Body of pancreas (tissue), 4 donors: ENCODE data around the gene VEGFA. TPM values are rescaled to one million over a fixed set of nuclear protein-coding genes. Genes with fewer than 3 reads are reported as not detected.

Source experiments
- ATAC-seq: fragments of 150-250 bp; one replicate; pipeline ENCODE4 v1.9.1; 2016
- DNase-seq, 4 donors: peaks; one replicate each; pipeline ENCODE4 v3.0.0-alpha.2; 2019
- H3K27ac ChIP-seq, 4 donors: fragments of 200-600 bp; sonication (generic); 1 replicate in 3 of 4; 2 replicates in 1 of 4; pipeline versions ENCODE4 v1.5.1 to v1.6.1; 2016 to 2019; ENCODE audit warnings: mild to moderate bottlenecking in 1 of 4, mixed read lengths in 1 of 4, moderate library complexity in 1 of 4
- H3K27me3 ChIP-seq, 2 donors: fragments of 200-600 bp; sonication (generic); one replicate each; pipeline ENCODE4 v1.6.0; 2016; ENCODE audit warnings: mild to moderate bottlenecking in 1 of 2
- H3K36me3 ChIP-seq, 2 donors: fragments of 200-600 bp; sonication (generic); replicated peaks in 1 of 2; 2 replicates each; pipeline ENCODE4 v1.5.1; 2016; ENCODE audit warnings: low read depth in 2 of 2; ENCODE audit not compliant: insufficient read depth in 1 of 2
- H3K4me1 ChIP-seq: fragments of 200-600 bp; sonication (generic); one replicate; pipeline ENCODE4 v1.6.0; 2016
- H3K4me3 ChIP-seq, 2 donors: fragments of 200-600 bp; sonication (generic); 1 replicate in 1 of 2; 2 replicates in 1 of 2; pipeline ENCODE4 v1.5.1; 2016 to 2019
- H3K9me3 ChIP-seq, 3 donors: fragments of 200-600 bp; sonication (generic); 1 replicate in 2 of 3; 2 replicates in 1 of 3; pipeline ENCODE4 v1.5.1; 2016
- POLR2A ChIP-seq, 3 donors: fragments of 450-650 bp; IDR thresholded peaks; one replicate each; pipeline ENCODE4 v1.6.1; 2016; ENCODE audit warnings: antibody characterized with exemption in 3 of 3, mild to moderate bottlenecking in 2 of 3
- WGBS, 2 donors: methylation state at CpG; one replicate each; pipeline ENCODE4 v1.1.5; 2017; 5-methylcytosine and 5-hydroxymethylcytosine counted together
- intact Hi-C: fragments of 100-400 bp; cut with DNase I; formaldehyde crosslinking; loops from one replicate; pipeline ENCODE4 v1.15.1; 2023
- total RNA-seq, 2 donors: library from RNA; depleted of rRNA; stranded (reverse); fragments of >200 nt; gene quantifications; one replicate each; pipeline ENCODE4 v1.1.0, GENCODE V29; 2016
- TF ChIP-seq, protein P1 (sequence below), 7 experiments: fragments of 450-650 bp in 4 of 7; fragments of 200-600 bp in 3 of 7; sonication (generic) in 3 of 7; IDR thresholded peaks; one replicate each; pipeline ENCODE4 v1.5.1; 2016 to 2019; ENCODE audit warnings: antibody characterized with exemption in 7 of 7

VEGFA gene
- total RNA-seq, 2 donors from 2014 or later, result 84.8 to 272 TPM

DNA sequence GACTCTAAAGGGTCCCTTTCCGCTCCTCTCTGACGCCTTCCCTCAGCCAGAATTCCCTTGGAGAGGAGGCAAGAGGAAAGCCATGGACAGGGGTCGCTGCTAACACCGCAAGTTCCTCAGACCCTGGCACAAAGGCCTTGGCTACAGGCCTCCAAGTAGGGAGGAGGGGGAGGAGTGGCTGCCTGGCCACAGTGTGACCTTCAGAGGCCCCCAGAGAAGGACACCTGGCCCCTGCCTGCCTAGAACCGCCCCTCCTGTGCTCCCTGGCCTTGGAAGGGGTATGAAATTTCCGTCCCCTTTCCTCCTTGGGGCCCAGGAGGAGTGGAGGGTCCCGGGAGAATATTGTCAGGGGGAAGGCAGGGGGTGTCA lies 2.7 kb downstream of the VEGFA start:
- Histone ChIP-seq H3K27ac (peak overlapping the region; percentile 95 to 99 (median 98)), H3K4me3 (peak overlapping the region; percentile 19 to 39), H3K27me3 (no peaks in the 10 kb centered on the region), H3K36me3 (peaks cover under 1 to 1% of the 10 kb centered on the region in 2 donors), H3K9me3 (no peaks in the 10 kb centered on the region), H3K4me1 (peaks cover 71% of the 10 kb centered on the region)
- WGBS, 2 donors, result 2 to 5% methylated on average over 5 to 6 of the region's 7 CpGs
- intact Hi-C loops, result no loop called here
- DNase-seq (peak; percentile 42 to 71 (median 64)), ATAC-seq (no peak)
- TF ChIP-seq, protein P1, sequence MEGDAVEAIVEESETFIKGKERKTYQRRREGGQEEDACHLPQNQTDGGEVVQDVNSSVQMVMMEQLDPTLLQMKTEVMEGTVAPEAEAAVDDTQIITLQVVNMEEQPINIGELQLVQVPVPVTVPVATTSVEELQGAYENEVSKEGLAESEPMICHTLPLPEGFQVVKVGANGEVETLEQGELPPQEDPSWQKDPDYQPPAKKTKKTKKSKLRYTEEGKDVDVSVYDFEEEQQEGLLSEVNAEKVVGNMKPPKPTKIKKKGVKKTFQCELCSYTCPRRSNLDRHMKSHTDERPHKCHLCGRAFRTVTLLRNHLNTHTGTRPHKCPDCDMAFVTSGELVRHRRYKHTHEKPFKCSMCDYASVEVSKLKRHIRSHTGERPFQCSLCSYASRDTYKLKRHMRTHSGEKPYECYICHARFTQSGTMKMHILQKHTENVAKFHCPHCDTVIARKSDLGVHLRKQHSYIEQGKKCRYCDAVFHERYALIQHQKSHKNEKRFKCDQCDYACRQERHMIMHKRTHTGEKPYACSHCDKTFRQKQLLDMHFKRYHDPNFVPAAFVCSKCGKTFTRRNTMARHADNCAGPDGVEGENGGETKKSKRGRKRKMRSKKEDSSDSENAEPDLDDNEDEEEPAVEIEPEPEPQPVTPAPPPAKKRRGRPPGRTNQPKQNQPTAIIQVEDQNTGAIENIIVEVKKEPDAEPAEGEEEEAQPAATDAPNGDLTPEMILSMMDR (IDR thresholded peaks at IDR 0.05), result no peak
- TF ChIP-seq POLR2A (IDR thresholded peaks at IDR 0.05), result no peak

DNA sequence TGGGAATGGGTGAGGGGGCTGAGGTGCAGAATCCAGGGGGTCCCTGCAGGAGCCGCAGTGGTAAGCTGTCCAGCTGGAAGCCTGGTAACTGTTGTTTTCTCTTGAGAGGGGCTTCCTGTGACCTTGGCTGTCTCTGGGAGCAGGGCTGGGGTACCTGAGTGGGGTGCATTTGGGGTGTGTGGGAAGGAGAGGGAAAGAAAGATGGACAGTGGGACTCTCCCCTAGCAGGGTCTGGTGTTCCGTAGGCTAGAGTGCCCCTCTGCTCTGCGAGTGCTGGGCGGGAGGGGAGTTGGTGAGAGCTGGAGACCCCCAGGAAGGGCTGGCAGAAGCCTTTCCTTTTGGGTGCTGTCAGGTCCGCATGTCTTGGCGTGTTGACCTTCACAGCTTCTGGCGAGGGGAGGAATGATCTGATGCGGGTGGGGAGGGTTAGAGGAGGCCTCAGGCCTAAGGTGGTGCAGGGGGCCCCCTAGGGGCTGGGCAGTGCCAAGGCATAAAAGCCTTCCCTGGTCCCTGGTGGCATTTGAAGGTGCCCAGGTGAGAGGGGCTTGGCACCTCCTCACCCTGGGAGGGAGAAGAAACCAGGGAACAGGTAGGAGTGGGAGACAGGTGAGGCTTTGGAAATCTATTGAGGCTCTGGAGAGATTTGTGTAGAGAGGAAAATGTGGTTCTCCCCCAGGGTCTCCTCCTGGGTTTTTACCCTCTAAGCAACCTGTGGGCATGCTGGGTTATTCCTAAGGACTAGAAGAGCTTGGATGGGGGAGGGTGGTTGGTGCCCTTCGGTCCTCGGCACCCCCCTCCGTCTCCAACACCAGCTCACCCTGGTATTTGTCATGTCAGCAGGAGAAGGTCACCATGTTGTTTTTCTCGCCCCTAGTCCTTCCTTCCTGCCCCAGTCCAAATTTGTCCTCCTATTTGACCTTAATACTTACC lies 3.3 kb downstream of the VEGFA start:
- intact Hi-C loops, result no loop called here
- no peak for ATAC-seq
- 12 to 13% methylated on average over 12 of the region's 12 CpGs for WGBS, 2 donors

DNA sequence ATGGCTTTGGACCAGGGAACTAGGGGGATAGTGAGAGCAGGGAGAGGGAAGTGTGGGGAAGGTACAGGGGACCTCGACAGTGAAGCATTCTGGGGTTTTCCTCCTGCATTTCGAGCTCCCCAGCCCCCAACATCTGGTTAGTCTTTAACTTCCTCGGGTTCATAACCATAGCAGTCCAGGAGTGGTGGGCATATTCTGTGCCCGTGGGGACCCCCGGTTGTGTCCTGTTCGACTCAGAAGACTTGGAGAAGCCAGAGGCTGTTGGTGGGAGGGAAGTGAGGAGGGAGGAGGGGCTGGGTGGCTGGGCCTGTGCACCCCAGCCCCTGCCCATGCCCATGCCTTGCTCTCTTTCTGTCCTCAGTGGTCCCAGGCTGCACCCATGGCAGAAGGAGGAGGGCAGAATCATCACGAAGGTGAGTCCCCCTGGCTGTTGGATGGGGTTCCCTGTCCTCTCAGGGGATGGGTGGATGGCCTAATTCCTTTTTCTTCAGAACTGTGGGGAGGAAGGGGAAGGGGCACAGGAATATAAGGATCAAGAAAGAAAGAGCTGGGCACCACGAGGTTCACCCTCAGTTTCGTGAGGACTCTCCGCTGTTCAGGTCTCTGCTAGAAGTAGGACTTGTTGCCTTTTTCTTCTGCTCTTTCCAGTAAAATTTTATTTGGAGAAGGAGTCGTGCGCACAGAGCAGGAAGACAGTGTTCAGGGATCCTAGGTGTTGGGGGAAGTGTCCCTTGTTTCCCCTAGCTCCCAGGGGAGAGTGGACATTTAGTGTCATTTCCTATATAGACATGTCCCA lies 4.2 kb downstream of the VEGFA start:
- no peak for ATAC-seq
- TF ChIP-seq, protein P1 (IDR thresholded peaks at IDR 0.05), result no peak
- TF ChIP-seq POLR2A (IDR thresholded peaks at IDR 0.05), result peak in 1 of 3 donors; percentile 11
- H3K36me3 ChIP-seq, result peaks cover 11 to 12% of the 10 kb centered on the region in 2 donors
- peak overlapping the region; percentile 95 to 99 (median 98) for H3K27ac ChIP-seq
- WGBS, 2 donors, result 11 to 16% methylated on average over 12 of the region's 12 CpGs
- DNase-seq, result peak in 1 of 4 donors; percentile 13
- H3K27me3 ChIP-seq, result no peaks in the 10 kb centered on the region
- H3K4me3 ChIP-seq, result no peak overlapping the region
- H3K4me1 ChIP-seq, result peaks cover 71% of the 10 kb centered on the region
- intact Hi-C loops, result no loop called here
- no peaks in the 10 kb centered on the region for H3K9me3 ChIP-seq

More for the DNA sequence above, 3.3 kb downstream of the VEGFA start:
- H3K9me3 ChIP-seq, result no peaks in the 10 kb centered on the region
- H3K27me3 ChIP-seq, result no peaks in the 10 kb centered on the region
- peaks cover 3 to 7% of the 10 kb centered on the region in 2 donors for H3K36me3 ChIP-seq
- peak; percentile 25 to 75 (median 56) for TF ChIP-seq POLR2A (IDR thresholded peaks at IDR 0.05)
- TF ChIP-seq, protein P1 (IDR thresholded peaks at IDR 0.05), result peak; percentile 51 to 86 (median 78)
- DNase-seq, result peak; percentile 73 to 84 (median 81)
- H3K4me1 ChIP-seq, result peaks cover 71% of the 10 kb centered on the region
- peak overlapping the region; percentile 95 to 99 (median 98) for H3K27ac ChIP-seq
- peak overlapping the region; percentile 19 to 39 for H3K4me3 ChIP-seq

DNA sequence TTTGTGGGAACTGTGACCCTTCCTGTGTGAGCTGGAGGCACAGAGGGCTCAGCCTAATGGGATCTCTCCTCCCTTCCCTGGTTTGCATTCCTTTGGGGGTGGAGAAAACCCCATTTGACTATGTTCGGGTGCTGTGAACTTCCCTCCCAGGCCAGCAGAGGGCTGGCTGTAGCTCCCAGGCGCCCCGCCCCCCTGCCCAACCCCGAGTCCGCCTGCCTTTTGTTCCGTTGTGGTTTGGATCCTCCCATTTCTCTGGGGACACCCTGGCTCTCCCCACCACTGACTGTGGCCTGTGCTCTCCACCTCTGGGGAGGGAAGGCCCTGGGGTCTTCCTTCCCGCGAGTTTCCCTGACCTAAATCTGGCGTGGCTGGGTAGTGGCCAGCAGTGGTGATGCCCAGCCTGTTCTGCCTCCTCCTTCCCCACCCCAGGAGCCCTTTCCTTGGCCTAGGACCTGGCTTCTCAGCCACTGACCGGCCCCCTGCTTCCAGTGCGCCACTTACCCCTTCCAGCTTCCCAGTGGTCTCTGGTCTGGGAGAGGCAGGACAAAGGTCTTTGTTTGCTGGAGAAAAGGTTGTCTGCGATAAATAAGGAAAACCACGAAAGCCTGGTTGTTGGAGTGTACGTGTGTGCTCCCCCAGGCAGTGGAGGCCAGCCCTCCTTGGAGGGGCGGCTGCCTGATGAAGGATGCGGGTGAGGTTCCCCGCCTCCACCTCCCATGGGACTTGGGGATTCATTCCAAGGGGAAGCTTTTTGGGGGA lies 4.9 kb downstream of the VEGFA start:
- Histone ChIP-seq H3K9me3 (no peaks in the 10 kb centered on the region), H3K36me3 (peaks cover 11 to 12% of the 10 kb centered on the region in 2 donors), H3K27me3 (no peaks in the 10 kb centered on the region), H3K4me3 (no peak overlapping the region), H3K27ac (peak overlapping the region; percentile 95 to 99 (median 98)), H3K4me1 (peaks cover 71% of the 10 kb centered on the region)
- WGBS, 2 donors, result 21 to 27% methylated on average over 13 to 17 of the region's 17 CpGs
- ATAC-seq (peak; percentile 9), DNase-seq (peak; percentile 75 to 82 (median 78))
- TF ChIP-seq, protein P1 (IDR thresholded peaks at IDR 0.05), result peak; percentile 66 to 95 (median 85)
- no peak for TF ChIP-seq POLR2A (IDR thresholded peaks at IDR 0.05)
- intact Hi-C loops, result loop anchor here (5.0 kb wide), 1 partner anchor 67 kb away; no protein-coding TSS in a partner anchor
